ENCODE data around the gene E2F1.
A peak's percentile ranks its signal among the peaks of the same experiment; 100 is the strongest.

DNA sequence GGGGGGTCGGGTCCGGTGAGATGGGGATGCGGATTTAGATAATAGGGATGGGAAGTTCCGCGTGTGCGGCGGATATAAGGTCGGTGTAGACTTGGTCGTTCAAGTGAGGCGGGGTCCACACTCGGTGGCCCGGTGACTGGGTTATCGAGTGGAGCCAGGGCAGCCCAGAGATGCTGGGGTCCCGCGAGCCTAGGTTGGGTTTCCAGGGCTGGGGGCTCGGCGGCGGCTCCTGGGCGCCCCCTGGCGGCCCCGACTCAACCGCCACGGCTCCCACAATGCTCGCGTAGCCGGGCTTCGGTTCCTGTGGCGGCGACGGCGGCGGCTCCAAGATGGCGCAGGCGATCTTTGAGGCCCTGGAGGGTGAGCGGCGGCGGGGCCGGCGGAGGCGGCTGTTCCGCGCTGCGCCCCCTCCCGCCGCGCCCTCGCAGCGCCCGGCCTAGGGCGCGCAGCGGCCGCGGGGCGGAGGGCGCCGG is 45.5 kb upstream of the E2F1 start, which contains the start of gene ZNF341:
- TF ChIP-seq EZH2 (optimal IDR thresholded peaks at IDR 0.05; ENCODE audit: low read depth, low read length) (no peak), CTCF (IDR thresholded peaks at IDR 0.05; ENCODE audit: low read length) (peak; percentile 77)
